ENCODE measurements around the gene SLCO6A1.

DNA sequence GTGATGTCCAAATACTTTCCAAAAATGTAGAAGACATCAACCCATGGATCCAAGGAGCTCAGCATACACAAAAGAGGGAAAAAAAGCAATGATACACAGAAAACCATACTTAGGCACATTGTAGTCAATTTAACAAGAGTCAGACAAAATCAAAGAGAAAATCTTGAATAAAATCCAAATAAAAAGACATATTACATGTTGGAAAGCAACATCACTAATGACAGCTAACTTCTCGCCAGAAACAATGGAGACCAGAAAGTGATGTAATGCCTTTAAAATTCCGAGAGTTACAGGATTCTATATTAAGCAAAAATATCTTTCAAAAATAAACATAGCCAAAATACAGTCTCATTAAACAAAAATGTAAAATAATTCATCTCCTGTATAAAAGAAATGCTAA lies 122.9 kb downstream of the SLCO6A1 start:
- no peak for TF ChIP-seq POLR2A (IDR thresholded peaks at IDR 0.05; ENCODE audit: low read depth, low read length)
- TF ChIP-seq POLR2AphosphoS5 (IDR thresholded peaks at IDR 0.05; ENCODE audit: low read depth, low read length), result no peak
